NCI-H2227 (cell line): ENCODE data around the gene TRPM3.

Experiments
- DNase-seq: peaks from one replicate; lab custom pipeline; 2025; ENCODE audit not compliant: unreplicated experiment; lab: John Stamatoyannopoulos, UW

Gene TRPM3

DNA sequence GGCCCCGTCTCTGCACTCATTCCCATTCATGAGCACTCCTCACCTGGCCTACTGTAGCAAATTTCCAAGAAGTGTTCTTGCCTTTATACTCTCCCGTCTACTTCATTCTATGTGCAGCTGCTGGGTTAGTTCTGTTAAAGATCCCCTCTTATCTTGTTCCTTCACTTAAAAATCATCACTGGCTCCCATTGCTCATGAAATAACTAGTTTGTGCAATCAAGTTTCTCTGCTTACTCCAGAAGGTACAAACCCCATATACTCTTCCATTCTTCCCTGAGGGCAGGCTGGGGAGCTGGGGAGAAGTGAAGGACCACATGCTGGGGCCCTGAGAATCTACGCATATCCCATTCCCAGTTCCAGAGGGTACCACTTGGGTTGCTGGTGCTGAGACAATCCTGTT lies 622.6 kb downstream of the TRPM3 start:
- DNase-seq = no peak

DNA sequence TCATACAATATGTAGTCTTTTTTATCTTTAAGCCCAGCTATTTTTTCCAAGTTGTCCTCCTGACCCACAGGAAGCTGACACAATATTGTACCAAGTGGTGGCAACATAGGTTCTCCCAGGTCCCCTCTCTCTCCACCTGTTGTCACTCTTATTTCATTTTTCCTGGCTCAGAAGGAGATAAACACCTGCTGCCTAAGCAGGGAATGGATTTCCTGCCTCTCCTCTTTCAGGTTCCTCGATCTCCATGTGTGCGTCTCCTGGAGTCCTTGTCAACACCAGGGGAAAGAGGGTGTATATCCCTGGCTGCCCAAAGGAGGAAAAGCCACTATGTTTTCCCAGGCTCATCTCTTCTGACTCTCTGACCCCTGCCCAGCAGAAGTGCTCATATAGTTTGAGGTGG lies 625.2 kb downstream of the TRPM3 start:
- DNase-seq = no peak

DNA sequence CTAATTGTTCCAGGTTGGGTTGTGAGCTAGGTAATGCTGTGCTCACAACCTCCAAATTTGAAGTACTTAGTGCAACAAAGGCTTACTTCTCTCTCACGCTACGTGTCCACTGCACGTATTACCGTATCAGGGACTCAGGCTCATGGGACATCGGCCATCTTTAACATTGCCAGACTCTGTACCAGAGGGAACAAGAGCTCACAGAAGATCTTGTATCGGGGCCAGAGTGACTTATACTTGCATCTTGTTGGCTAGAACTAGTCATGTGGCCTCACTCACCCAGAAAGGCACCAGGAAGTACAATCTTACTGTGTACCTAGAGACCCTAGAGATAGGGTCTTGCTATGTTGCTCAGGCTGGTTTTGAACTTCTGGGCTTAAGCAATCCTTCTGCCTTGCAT lies 625.9 kb downstream of the TRPM3 start:
- DNase-seq = no peak

DNA sequence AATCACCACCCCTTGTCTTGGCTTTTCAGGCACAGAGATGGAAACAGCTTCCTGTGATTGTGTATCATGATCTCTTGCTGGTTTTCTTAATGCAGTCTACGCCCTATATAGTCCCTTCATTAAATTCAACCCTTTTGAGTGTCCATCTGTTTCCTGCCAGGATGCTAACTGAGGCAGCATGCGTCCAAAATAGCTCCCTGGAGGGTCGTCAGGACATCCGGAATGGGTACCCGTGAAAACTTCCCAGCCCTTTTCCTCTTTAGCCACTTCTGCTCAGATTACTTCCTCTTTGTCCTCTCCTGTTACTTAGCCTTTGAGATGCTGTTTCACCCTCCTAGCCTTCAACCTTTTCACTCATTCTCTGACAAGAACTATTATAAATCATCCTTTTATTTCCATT lies 627.2 kb downstream of the TRPM3 start:
- no peak for DNase-seq

DNA sequence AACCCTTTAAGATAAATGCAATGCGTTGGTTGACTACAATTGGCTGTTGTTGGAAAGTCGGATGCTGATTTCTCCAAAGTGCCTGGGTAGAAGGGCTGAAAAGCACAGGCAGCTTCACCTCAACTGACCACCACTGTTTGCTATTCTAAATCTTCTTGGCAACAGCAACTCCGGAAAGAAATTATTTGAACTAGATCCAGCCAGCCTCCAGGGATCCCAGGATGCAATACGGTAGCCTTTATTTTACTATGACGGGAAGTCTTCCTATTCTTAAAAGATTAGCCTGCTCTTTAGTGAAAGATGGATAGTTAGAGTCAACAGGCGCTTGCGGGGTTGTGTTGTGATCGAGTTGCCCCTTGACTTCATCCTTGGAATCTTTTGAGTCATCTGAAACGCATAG lies 628.4 kb downstream of the TRPM3 start:
- DNase-seq = no peak

DNA sequence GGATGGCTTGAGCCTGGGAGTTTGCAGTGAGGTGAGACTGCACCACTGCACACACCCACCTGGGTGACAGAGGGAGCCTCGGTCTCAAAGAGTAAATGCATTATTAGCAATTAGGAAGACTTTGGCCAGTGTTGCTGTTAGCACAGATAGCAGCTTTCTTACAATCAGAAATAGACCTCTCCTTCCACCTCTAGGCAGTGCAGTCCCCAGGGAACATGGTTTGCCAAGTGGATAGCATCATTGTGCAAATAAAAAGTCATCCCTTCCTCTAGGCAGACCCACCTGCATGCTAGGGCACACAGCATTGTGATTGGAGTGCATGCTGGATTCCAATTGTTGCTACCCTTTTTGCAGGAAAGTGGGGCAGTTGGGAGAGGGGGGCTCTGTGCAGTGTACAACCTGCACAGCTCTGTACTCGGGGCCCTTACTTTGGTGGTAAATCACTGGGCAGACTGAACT lies 629.1 kb downstream of the TRPM3 start:
- DNase-seq = no peak

DNA sequence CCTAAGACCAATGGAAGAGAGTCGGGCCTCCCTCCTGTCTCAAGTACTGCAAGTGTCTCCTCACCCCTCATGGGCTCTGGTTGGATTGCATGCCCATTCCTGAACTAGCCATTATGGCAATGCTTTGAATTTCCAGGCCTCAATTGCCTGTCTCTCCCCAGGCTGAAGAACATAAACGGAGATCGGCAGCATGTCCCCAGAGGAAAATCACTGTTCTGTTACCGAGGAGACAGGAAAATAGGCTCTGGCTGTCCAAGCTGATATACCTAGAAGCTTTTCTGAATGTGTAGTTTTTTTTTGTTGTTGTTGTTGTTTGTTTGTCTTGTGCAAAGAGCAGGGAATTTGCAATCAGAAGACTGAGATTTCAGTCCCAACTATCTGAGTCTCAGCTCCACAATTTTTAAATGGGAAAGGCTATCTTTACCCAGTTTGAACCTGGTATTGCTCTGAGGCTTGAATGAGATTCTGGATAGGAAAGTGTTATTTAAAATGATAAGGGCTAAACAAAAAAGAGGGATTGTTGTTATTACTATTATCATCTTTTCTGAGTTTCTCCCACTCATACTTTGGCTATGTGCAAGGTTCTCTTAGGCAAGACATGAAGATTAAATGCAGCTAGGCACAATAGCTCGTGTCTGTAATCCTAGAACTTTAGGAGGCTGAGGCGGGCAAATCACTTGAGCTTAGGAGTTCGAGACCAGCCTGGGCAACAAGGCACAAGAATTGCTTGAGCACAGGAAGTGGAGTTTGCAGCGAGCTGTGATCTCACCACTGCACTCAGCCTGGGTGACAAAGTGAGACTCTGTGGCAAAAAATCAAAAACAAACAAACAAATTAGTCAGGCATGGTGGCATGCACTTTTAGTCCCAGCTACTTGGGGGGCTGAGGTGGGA lies 629.7 kb downstream of the TRPM3 start:
- no peak for DNase-seq

DNA sequence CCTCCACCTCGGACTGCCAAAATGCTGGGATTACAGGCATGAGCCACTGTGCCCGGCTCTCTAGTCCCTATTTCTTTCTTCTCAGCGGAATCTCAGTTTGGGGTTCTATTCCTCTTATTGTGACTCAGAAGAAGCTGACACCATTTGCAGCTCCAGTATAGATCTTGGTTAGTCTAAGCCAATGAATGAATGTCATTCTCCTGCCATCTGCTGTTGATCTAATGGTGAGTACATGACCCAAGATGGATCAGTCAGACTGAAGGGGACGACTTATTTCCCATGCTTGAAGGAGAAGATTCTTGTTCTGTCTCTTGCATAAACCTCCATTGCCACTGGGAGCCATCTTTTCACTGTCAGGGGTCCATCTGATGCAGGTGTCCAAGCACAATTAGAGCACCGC lies 630.9 kb downstream of the TRPM3 start:
- no peak for DNase-seq

DNA sequence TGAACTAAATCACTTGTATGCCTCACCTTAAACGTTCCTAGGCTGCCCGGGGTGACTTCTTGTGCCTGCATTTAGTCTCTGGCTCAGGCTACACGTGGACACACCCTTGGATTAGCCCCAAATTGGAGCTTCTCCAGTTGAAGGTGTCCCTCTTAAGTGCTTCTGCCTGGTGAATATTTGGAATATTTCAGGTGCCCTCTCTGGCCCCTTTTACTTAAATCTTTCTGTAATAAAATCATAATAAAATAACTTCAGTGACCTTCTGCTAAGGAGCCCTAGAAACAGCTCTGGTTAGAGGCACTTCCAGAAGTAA lies 632.7 kb downstream of the TRPM3 start:
- no peak for DNase-seq

DNA sequence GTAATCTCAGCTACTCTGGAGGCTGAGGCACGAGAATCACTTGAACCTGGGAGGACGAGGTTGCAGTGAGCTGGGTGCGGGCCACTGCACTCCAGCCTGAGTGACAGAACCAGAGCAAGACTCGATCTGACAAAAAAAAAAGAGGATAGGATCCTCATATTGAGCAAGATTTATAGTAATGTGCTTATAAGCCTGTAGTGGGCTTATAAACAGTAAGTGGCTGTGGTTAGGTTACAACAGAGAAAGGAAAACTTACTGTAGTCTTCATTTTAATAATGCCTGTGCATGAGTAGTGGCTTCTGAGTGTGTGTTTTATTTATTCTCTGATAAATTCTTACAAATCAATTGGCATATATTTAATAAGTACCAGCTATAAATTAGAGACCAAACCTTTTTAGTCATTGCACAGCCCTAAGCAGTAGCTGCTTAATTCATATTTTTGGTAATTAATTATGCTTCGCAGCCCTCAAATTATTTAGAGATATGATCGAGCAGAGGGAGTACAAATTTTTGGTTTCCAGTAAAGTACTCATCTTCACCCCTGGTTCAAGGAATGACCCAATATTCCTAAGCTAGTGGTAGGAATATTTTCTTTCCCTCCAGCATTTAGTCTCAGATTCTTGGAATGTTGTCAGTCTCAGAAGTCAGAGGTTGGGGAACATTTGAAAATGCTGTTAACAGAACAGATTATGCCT lies 633.2 kb downstream of the TRPM3 start:
- DNase-seq = no peak

DNA sequence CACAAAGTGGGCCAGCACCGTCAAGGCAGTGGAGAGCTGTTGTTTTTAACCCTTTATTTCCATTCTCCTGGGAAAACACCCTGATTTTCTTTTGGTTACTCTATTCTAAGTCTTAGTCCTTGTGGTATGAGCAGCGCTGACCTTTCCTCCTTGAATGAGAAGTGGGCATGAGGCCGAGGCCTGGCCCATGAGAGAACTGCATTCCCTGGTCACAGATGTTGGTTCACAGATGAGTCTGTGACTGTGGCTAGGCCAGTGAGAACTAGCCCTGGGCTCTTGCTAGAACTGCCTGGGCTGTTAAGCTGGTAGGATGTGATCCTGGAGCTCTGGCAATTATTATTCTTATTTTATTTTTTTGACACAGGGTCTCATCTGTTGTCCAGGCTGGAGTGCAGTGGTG lies 635.3 kb downstream of the TRPM3 start:
- no peak for DNase-seq

DNA sequence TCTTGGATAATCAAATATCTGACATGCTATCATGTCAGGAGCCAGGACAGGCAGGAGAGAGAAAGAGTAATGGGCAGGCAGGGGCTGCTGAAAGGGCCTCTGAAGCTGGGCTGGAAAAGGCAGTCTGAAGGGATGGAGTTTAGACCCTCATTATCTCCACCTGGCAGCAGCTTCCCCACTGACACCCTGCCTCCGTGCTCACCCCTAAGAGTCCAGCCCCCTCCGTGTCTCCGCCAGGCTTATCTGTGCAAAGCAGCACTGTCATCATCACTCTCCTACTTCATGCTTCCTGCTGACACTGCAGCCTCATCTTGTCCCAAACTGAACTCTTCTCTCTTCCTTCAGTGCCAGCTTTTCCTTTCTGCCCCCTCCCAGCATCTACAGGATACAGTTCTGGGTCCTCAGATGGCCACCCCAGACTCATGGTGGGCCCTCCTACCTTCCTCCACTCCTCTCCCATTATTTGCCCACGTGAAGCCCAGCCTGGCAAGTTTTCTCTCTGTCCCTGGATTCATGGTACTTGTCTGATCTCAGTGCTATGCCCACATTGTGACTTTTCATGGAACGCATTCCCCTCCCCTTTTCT lies 636.1 kb downstream of the TRPM3 start:
- peak; percentile 16 for DNase-seq

DNA sequence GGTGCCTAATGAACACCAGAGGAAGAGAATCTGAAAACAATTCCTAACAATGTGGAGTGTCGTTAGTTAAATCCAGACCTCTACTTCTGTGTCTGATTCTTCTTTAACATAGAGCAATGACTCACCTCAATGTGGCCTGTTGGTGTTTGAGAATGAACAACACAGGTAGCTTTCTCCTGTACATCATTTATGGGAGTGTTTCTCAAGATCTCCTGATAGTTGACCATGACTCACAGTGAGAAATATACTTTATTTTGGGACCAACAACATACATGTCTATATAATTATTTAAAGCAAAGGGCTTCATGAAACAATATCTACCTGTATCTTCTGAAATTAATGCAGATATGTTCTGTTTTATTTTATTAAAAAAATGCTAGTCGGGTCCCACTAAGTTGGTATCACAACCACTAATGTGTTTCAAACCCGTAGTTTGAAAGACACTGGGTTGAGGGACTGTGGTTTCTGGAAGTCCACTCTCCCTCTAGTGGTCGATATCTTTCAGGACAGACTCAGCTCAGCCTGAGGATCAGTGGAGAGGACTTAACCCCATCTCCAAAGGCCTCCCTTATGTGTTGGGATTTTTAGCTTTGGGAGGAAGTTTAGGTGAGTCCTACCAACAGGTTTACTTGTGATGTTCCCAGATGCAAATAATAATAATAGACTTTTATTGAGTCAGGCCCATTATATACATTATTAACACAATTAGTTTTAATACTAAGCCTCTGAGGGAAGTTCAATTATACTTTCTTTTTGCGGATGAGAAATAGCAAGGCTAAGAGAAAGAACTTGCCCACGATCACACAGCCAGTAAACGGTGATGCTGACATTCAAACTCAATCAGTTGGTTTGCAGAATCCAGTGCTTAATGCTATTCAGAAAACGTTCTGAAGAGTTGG lies 636.9 kb downstream of the TRPM3 start:
- DNase-seq = peak; percentile 36

DNA sequence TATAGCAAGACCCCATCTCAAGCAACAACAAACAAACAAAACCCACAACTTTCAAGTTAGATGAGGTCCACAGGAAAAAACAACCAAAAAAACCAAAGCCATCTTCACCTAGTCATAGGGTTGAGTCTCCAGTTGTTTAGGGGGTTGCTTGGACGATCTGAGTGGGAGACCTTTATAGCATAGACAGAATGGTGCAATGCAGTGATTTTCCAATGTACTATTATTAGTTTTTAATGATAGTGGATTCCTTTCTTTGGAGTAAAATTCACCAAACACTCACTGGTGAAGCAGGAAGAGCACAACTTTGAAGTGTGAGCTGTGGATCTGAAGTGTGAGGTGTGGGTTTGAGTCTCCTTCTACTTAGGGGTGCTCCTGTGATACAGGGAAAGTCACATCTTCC lies 640.0 kb downstream of the TRPM3 start:
- no peak for DNase-seq

DNA sequence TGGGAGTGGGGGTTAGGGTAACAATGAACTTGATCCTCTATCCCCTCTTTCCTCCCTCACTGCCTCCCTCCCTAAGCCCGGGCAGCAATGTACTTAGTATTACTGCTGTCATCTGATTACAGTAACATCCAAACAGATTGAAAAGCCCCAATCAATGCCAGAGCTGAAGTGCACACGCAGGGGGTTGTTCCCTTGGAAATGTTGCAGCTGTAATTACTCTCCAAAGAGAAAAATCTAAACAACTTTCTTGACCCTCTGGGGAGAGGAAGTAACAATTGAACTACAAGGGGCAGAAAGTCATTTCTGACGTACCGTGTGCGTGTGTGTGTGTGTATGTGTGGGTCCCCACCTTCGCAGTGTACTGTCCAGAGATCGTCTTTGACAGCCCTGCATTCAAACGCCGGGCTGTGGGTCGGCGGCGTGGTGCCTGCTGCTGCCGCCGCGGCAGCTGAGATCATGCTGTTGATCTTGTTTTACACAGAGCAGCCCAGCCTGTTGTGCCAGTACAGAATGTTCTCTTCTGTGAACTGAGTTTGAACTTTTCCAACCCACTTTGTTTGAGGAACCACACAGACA lies 640.9 kb downstream of the TRPM3 start:
- DNase-seq = peak; percentile 65

DNA sequence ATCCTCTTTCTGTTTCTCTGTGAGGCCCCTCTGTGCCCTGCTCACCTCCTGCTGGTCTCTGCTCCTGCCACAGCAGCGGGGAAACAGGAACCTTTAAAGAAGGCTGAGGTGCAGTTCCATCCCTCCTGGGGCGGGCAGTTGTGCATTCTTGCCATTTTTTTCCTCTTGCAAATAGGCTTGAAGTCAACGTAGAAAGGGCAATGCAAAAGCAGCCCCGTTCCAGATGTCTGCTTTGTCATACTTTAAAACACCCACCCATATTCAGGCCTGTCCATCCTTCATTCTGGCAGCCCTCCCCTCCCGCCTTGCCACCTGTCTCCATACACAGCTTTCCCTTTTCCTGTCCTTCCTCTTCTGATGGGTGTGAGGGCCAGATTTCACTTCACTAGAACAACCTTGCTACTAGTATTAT lies 641.5 kb downstream of the TRPM3 start:
- DNase-seq = no peak
